ENCODE measurements around the gene SMYD3. TPM values are rescaled to one million over a fixed set of nuclear protein-coding genes. Genes with fewer than 3 reads are reported as not detected.

SMYD3 gene
- total RNA-seq, 4 donors from 2014 or later, result 11.6 to 26.9 (median 18.3) TPM

GRCh38 chr1:246099570-246099969 is 407.5 kb downstream of the SMYD3 start:
- Histone ChIP-seq H3K27me3 (no peaks in the 10 kb centered on the region), H3K9me3 (no peaks in the 10 kb centered on the region), H3K4me1 (no peaks in the 10 kb centered on the region), H3K36me3 (no peaks in the 10 kb centered on the region), H3K4me3 (no peak overlapping the region), H3K27ac (no peak overlapping the region)
- TF ChIP-seq EP300 (IDR thresholded peaks at IDR 0.05) (no peak), POLR2AphosphoS5 (IDR thresholded peaks at IDR 0.05) (no peak), POLR2A (IDR thresholded peaks at IDR 0.05) (no peak)
- TF ChIP-seq, protein P1, sequence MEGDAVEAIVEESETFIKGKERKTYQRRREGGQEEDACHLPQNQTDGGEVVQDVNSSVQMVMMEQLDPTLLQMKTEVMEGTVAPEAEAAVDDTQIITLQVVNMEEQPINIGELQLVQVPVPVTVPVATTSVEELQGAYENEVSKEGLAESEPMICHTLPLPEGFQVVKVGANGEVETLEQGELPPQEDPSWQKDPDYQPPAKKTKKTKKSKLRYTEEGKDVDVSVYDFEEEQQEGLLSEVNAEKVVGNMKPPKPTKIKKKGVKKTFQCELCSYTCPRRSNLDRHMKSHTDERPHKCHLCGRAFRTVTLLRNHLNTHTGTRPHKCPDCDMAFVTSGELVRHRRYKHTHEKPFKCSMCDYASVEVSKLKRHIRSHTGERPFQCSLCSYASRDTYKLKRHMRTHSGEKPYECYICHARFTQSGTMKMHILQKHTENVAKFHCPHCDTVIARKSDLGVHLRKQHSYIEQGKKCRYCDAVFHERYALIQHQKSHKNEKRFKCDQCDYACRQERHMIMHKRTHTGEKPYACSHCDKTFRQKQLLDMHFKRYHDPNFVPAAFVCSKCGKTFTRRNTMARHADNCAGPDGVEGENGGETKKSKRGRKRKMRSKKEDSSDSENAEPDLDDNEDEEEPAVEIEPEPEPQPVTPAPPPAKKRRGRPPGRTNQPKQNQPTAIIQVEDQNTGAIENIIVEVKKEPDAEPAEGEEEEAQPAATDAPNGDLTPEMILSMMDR (IDR thresholded peaks at IDR 0.05), result no peak
- WGBS, 2 donors (ENCODE audit: low coverage in 1 of 2), result 49 to 61% methylated on average over 3 of the region's 3 CpGs
- no peak for ATAC-seq

DNA sequence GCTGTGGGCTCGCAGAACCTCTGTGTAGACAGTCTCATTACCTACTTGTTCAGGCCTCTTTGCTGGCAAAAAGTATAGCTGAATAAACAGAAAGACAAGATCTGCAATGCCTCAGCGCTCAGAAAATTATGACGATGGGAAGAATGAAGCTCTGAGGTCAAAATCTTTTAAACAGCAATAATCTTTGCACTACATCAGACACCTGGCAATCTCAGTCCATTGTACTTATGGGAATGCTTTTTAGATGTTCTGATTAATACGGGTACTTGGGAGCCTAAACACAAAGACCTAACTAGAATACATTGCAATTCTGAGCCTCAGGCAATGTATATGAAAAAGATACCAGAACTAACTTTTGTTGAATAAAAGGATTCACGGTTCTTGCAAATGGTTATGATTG is 410.7 kb downstream of the SMYD3 start:
- H3K36me3 ChIP-seq, result no peaks in the 10 kb centered on the region
- H3K9me3 ChIP-seq, result no peaks in the 10 kb centered on the region
- H3K4me3 ChIP-seq, result no peak overlapping the region
- H3K4me1 ChIP-seq, result peaks cover 0 to 6% (median 0%) of the 10 kb centered on the region in 3 donors
- no peak overlapping the region for H3K27ac ChIP-seq
- no peaks in the 10 kb centered on the region for H3K27me3 ChIP-seq
- TF ChIP-seq POLR2A (IDR thresholded peaks at IDR 0.05) (no peak), EP300 (IDR thresholded peaks at IDR 0.05) (no peak), POLR2AphosphoS5 (IDR thresholded peaks at IDR 0.05) (no peak)
- TF ChIP-seq, protein P1 (IDR thresholded peaks at IDR 0.05), result no peak
- no peak for ATAC-seq
- 50 to 91% methylated on average over 5 of the region's 5 CpGs for WGBS, 2 donors (ENCODE audit: low coverage in 1 of 2)

GRCh38 chr1:246095443-246095842 is 411.6 kb downstream of the SMYD3 start:
- H3K27ac ChIP-seq, result peak overlapping the region in 1 of 4 donors; percentile 29
- no peaks in the 10 kb centered on the region for H3K9me3 ChIP-seq
- no peak for ATAC-seq
- H3K36me3 ChIP-seq, result no peaks in the 10 kb centered on the region
- H3K4me1 ChIP-seq, result peaks cover 0 to 15% (median 0%) of the 10 kb centered on the region in 3 donors
- 49 to 82% methylated on average over 3 to 6 of the region's 6 CpGs for WGBS, 2 donors (ENCODE audit: low coverage in 1 of 2)
- no peaks in the 10 kb centered on the region for H3K27me3 ChIP-seq
- TF ChIP-seq, protein P1 (IDR thresholded peaks at IDR 0.05), result no peak
- TF ChIP-seq POLR2A (IDR thresholded peaks at IDR 0.05), result no peak
- TF ChIP-seq EP300 (IDR thresholded peaks at IDR 0.05), result no peak
- no peak for TF ChIP-seq POLR2AphosphoS5 (IDR thresholded peaks at IDR 0.05)
- H3K4me3 ChIP-seq, result no peak overlapping the region

DNA sequence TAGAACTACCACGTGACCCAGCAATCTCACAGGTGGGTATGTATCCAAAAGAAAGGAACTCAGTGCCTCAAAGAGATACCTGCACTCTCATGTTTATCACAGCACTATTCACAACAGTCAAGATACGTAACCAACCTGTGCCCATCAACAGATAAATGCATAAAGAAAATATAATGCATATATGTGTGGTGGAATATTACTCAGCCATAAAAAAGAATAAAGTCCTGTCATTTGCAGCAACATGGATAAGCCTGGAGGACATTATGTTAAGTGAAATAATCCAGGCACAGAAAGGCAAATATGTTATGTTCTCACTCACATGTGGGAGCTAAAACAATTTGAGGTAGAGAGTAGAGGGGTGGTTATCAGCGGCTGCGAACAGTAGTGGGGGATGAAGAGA is 413.8 kb downstream of the SMYD3 start:
- Histone ChIP-seq H3K27ac (no peak overlapping the region), H3K4me1 (peaks cover 0 to 30% (median 0%) of the 10 kb centered on the region in 3 donors), H3K27me3 (no peaks in the 10 kb centered on the region), H3K4me3 (no peak overlapping the region), H3K36me3 (no peaks in the 10 kb centered on the region), H3K9me3 (no peaks in the 10 kb centered on the region)
- WGBS, 2 donors (ENCODE audit: low coverage in 1 of 2), result 95 to 100% methylated on average over 4 of the region's 4 CpGs
- TF ChIP-seq, protein P1 (IDR thresholded peaks at IDR 0.05), result no peak
- TF ChIP-seq POLR2A (IDR thresholded peaks at IDR 0.05) (no peak), EP300 (IDR thresholded peaks at IDR 0.05) (no peak), POLR2AphosphoS5 (IDR thresholded peaks at IDR 0.05) (no peak)
- ATAC-seq, result no peak

- Histone ChIP-seq H3K27me3 (no peaks in the 10 kb centered on the region), H3K4me1 (peaks cover 0 to 30% (median 0%) of the 10 kb centered on the region in 3 donors), H3K36me3 (no peaks in the 10 kb centered on the region), H3K27ac (peak overlapping the region in 1 of 4 donors; percentile 43), H3K9me3 (no peaks in the 10 kb centered on the region), H3K4me3 (no peak overlapping the region)
- ATAC-seq, result no peak
- WGBS, 2 donors (ENCODE audit: low coverage in 1 of 2), result 80 to 87% methylated on average over 2 to 4 of the region's 4 CpGs
- no peak for TF ChIP-seq POLR2AphosphoS5 (IDR thresholded peaks at IDR 0.05)
- TF ChIP-seq EP300 (IDR thresholded peaks at IDR 0.05), result no peak
- TF ChIP-seq, protein P1 (IDR thresholded peaks at IDR 0.05), result no peak
Observed at GRCh38 chr1:246092136-246092535, 414.9 kb downstream of the SMYD3 start.

Measured in gastroesophageal sphincter (tissue), 4 donors.